GM19099 (cell line): Measurements from ENCODE around the gene SMARCA4.

ENCODE experiments used
- POLR2A ChIP-seq: IDR thresholded peaks from 3 replicates; pipeline ENCODE4 v1.6.1; 2011; ENCODE audit warnings: low read depth; ENCODE audit not compliant: insufficient read length; ENCODE audit errors: extremely low read depth

SMARCA4 gene

DNA sequence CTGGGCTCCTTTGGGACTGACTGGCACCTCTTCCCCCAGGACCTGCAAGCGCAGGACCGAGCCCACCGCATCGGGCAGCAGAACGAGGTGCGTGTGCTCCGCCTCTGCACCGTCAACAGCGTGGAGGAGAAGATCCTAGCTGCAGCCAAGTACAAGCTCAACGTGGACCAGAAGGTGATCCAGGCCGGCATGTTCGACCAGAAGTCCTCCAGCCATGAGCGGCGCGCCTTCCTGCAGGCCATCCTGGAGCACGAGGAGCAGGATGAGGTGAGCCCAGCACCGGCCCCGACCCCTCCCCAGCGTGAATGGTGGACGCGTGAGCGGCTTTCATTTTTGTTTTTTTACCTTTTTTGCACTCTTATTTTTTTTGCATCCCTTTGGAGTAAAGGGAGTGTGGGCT lies 72.4 kb downstream of the SMARCA4 start:
- no peak for TF ChIP-seq POLR2A

DNA sequence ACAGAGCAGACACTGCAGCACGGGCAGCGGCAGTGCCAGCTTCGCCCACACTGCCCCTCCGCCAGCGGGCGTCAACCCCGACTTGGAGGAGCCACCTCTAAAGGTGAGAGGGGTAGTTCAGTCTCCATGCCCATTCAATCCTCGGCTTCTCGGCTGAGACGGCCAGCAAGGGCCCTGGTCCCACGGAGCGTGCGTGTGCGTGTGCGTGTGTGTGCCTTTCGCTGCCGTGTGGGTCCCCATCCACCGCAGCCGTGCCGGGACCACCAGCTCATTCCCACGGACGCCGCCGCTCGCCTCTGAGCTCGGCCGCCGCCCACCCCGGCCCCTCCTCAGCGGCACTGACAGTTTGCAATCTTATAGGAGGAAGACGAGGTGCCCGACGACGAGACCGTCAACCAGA lies 72.9 kb downstream of the SMARCA4 start:
- TF ChIP-seq POLR2A: no peak

DNA sequence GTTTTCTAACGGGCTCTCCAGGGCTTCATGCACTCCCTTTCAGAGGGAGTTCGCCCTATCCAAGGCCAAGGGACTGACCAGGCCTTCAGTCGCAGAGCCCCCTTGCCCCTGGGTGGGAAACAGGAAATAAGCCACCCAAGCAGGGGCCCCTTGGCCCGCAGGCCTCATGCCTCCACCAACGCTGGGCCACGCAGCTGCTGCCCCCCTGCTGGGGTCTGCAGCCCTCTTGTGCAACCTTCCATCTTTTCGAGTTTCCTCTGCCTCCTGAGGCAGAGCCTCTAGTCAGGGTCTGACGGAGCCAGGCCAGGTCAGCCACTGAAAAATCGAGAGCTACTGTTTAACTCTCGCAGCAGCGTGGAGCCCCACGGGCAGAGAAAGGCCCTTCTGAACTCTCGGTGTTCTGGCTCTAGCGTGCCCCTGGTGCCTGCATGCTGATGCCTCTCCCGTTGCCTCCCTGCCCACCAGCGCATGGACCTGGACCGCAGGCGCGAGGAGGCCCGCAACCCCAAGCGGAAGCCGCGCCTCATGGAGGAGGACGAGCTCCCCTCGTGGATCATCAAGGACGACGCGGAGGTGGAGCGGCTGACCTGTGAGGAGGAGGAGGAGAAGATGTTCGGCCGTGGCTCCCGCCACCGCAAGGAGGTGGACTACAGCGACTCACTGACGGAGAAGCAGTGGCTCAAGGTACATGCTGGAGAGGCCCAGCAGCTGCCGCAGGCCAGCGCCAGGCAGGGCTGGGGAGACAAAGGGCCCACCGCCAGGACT lies 73.8 kb downstream of the SMARCA4 start:
- TF ChIP-seq POLR2A: no peak

DNA sequence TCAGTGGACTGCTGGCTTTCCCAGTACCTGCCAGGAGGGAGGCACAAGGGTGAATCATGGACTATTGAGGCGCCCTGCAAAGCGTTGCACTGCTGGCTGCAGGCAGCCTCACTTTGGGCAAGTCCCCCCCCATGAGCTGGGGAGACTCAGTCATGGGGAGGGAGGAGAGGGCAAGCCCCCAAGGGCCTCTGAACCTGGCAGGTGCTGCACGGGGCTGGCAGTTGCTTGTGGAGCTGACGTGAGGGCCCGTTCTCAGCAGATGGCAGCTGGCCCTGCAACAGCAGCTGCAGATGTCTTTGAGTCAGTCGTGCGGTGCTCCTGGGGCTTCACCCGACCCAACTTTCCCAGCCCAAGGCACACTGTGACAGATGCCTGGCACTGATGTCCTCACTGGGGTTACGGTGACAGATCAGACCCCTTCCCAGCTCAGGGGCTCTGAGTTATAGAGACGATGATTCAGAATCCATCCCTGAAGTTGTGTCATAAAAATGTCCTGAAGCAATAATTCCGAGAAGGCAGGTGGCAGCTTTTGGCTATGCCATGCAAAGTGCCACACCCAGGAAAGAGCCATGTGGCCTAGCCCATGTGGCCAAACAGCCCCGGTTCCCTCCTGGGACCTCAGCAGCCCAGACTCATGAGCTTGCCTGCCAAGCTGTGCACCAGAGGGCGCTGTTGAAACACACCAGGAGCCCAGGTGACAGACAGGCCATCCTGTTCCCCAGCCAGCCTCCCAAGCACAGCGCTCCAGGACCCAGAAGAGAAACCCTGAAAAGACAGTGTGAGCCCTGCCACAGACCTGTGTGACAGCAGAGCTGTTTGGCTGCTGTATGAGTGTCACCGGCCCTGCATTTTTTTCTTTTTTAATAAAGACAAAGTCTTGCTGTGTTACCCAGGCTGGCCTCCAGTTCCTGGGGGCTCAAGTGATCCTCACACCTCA lies 74.9 kb downstream of the SMARCA4 start:
- TF ChIP-seq POLR2A: no peak

DNA sequence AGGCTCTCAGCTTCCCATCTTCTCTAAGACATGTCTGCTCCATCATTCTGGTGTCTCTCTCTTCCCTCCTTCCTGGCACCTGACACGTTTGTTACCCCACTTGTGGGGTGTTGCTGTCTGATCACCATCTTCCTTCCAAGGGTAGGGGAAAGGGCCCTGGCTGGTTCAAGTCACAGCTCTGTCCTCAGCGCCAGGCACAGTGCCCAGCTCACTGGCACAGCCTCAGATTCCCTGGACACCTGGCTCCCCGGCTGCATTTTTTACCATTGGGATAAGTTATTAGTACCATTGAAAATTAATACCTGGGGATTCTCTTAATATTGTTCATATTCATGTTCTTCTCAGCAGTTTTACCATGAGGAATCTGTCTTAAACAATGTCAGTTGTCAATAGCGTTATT lies 77.7 kb downstream of the SMARCA4 start:
- no peak for TF ChIP-seq POLR2A

DNA sequence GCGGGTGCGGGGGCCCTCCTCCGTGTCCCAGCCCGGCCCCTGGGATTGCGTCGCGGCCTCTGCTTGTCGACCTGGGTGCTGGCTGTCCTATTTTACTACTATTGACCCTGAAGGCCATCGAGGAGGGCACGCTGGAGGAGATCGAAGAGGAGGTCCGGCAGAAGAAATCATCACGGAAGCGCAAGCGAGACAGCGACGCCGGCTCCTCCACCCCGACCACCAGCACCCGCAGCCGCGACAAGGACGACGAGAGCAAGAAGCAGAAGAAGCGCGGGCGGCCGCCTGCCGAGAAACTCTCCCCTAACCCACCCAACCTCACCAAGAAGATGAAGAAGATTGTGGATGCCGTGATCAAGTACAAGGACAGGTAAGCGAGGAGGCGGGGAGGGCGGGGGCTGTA lies 80.4 kb downstream of the SMARCA4 start:
- TF ChIP-seq POLR2A: no peak

DNA sequence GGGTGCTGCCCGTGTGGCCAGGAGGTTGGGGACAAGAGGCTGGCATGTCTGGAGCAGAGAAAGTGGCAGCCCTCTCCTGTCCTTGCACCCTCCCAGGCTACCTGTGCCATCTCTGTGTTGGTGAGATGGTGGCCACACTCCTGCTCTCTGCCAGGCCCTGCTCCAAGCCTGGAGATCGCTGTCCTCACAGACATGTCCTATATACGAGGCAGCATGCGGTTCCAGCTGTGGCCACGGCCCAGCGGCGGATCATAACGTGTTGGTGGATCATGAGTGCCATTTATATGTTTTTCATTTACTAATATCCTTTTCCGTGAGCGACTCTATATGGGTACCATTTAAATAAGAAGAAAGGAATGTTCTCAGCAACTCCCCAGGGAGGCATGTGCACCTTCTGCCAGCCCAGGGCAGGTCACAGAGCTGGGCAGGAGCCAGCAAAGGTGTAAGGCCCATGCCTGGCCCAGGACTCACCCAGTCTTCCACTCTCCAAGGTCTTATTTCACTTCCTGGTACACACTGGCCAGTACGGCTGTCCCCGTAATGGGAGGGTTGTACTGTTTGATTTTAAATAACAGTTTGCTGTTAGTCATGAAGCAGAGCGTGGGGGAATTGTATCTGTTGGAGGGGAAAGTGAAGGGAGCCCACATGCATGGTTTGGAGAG lies 81.3 kb downstream of the SMARCA4 start:
- TF ChIP-seq POLR2A: no peak

DNA sequence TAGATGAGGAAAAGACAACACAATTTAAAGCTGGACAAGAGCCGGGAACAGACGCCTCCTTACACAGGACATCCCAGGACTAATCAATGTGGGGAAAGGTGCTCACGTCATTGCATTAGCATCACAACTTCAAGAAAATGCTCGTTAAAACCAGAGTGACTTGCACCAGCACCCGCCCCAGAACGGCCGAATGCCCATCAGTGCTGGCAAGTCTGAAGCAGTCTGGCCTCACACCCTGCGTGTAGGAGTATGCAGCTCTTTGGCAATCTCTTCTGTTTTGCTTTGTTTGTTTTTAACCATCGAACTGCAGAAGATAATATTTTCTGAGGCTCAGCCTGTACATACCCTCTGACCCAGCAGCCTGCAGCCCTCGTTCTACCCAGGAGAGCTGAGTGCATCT lies 83.6 kb downstream of the SMARCA4 start:
- TF ChIP-seq POLR2A: no peak

DNA sequence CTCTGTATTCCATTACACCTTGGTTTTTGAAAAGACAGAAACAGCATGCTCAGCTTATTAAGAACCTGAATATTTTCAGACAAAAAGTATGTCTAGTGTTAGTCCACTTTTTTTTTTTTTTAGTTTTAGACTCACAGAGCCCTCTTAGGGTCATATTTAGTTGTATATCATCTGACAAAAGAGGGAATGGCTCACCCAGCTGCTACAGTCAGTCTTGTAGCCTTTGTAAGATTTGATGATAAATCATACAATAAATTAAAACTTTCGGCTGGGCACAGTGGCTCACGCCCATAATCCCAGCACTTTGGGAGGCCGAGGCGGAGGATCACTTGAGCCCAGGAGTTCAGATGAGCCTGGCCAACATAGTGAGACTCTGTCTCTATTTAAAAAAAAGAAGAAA lies 84.7 kb downstream of the SMARCA4 start:
- no peak for TF ChIP-seq POLR2A

DNA sequence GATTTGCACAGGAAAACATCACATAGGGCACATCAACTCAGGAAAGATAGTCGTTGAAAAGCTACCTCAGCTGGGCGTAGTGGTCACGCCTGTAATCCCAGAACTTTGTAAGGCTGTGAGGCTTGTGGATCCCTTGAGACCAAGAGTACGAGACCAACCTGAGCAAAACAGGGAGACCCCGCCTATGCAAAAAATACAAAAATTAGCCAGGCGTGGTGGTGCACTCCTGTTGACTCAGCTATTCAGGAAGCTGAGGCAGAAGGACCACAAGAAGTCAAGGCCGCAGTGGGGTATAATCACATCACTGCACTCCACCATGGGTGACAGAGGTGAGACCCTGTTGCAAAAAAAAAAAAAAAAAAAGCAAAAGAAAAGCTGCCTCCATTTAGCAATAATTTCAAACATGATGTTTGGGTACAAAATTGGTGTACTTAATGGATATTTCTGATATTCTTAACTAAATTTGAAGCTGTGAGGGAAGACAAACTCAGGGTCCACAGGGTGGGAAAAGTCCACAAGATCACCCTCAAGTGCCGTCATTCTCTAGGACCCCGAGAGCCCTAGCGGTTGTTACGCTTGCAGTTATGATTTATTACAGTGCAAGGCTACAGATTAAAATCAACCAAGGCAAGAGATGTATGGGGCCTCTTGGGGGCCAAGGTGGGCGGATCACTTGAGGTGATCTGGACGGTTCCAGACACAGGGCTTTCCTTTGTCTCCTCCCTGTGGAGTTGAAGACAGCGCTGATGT lies 86.0 kb downstream of the SMARCA4 start:
- no peak for TF ChIP-seq POLR2A

DNA sequence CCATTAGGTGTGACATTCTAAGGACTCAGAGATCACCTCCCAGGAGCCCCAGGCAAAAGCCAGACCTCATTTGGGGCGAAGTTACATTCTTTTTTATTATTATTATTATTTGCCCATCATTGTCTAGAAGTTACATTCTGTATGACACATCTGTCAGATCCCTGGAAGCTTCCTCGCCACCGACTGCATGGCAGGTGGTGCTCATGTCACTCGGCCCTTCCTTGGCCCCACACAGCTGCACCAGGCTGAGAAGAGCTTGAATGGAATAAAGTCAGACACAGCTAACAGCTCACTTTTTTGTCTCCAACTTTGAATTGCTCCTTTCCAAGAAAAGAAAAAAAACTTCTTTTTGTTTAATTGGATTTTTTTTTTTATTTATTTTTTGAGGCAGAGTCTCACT lies 87.0 kb downstream of the SMARCA4 start:
- no peak for TF ChIP-seq POLR2A

DNA sequence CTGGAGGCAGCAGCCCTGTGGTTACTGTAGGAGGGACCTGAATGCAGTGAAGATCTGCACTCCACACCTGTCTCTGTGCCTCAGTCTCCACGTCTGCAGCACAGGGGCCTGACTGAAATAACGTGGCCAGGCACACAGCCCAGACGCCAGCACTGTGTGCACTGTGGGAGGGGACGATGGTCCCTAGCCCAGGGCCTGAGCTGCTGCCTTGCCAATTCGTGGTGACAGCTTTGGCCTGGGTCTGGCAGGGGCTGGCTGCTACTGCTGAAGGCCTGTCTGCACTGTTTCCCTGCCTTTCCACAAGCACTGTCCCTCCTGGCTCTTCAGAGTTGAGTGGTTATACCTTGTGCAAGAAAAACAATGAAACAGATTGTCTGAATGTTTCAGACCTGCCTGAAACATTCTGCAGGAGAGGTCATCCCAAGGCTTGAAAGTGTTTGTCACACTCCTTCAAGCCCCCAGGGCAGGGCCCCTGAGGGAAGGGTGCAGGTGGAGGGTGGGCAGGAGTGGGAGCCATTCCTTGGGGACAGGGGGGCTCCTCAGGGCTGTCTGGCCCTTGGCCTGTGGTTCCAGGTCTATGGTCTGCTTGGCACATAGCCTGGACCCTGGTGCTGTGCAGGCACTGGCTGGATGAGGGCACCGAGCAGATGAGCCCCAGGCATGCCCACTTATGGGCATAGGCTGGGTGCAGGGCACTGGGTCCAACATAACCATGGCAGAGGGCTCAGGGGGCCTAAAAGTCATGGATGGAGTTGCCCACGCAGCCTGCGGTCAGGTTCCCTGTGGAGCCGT lies 89.7 kb downstream of the SMARCA4 start:
- TF ChIP-seq POLR2A: no peak

DNA sequence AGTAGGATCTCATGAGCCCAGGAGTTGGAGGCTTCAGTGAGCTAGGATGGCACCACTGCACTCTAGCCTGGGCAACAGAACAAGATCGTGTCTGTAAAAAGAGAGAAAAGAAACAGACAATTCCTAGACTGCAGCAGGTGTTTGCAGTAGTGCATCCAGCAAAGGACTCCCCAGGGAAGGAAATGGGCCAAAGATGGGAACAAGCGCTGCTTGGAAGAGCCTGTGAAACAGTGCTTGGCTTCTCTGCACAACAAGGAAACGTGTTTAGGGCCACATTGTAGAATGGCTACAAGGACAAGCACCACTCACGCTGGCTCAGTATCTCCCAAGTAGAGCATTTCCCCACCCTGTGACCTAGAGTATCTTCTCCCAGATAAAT lies 93.0 kb downstream of the SMARCA4 start:
- TF ChIP-seq POLR2A: no peak

DNA sequence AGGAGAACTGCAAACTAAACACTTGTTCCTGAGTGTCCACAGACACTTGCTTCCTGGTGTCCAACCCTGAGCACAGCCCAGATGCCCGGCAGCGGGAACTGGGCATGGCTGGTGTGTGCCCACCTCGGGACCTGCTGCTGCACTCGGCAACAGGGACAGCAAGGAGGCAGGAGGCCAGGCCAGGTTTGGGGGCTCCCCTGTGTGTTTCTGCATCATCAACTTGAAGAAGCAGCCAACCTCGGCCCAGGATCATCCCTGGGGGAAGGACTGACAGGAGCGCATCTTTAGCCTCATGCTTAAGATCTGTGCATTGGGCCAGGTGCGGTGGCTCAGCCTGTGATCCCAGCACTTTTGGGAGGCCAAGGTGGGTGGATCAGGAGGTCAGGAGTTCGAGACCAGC lies 93.4 kb downstream of the SMARCA4 start:
- TF ChIP-seq POLR2A: no peak
